Osteoblast (primary cell): ENCODE results near the gene CLEC9A. TPM values are rescaled to one million over a fixed set of nuclear protein-coding genes. Genes with fewer than 3 reads are reported as not detected.

ENCODE experiments used
- DNase-seq: peaks from one replicate; pipeline ENCODE4 v3.0.0; 2011; ENCODE audit warnings: low spot score, mixed read lengths; ENCODE audit not compliant: insufficient read length; ENCODE audit errors: missing footprints
- H2AFZ ChIP-seq: 2 replicates; pipeline ENCODE4 v1.6.0; 2011; ENCODE audit warnings: mild to moderate bottlenecking, low read length
- H3K27ac ChIP-seq: 2 replicates; pipeline ENCODE4 v1.5.1; 2011; ENCODE audit warnings: mild to moderate bottlenecking, low read depth, low read length, moderate library complexity
- H3K27me3 ChIP-seq: 2 replicates; pipeline ENCODE4 v1.6.0; 2012; ENCODE audit warnings: mild to moderate bottlenecking, control low read depth, inconsistent platforms, low read length, moderate library complexity; ENCODE audit not compliant: insufficient read depth
- H3K36me3 ChIP-seq: 2 replicates; pipeline ENCODE4 v1.5.1; 2011; ENCODE audit warnings: mild to moderate bottlenecking, low read length, control low read depth, moderate library complexity; ENCODE audit not compliant: insufficient read depth
- H3K4me1 ChIP-seq: 2 replicates; pipeline ENCODE4 v1.5.1; 2011; ENCODE audit warnings: mild to moderate bottlenecking, low read length, control low read depth, moderate library complexity; ENCODE audit not compliant: insufficient read depth
- H3K4me2 ChIP-seq: 2 replicates; pipeline ENCODE4 v1.6.0; 2011; ENCODE audit warnings: mild to moderate bottlenecking, low read length; ENCODE audit not compliant: insufficient read depth
- H3K4me3 ChIP-seq: fragments of 200-600 bp; sonication (generic); 3 replicates; pipeline ENCODE4 v1.5.1; 2012; ENCODE audit warnings: mild to moderate bottlenecking, low read length, inconsistent platforms; ENCODE audit not compliant: insufficient read depth
- H3K79me2 ChIP-seq: 2 replicates; pipeline ENCODE4 v1.6.0; 2012; ENCODE audit warnings: mild to moderate bottlenecking, low read length, control low read depth, inconsistent platforms; ENCODE audit not compliant: insufficient read depth
- H3K9me3 ChIP-seq: 2 replicates; pipeline ENCODE4 v1.5.1; 2011; ENCODE audit warnings: low read depth, low read length, control low read depth
- H4K20me1 ChIP-seq: 2 replicates; pipeline ENCODE4 v1.6.0; 2012; ENCODE audit warnings: mild to moderate bottlenecking, low read length, control low read depth; ENCODE audit not compliant: insufficient read depth
- CTCF ChIP-seq: IDR thresholded peaks from 2 replicates; pipeline ENCODE4 v1.5.1; 2011; ENCODE audit warnings: mild to moderate bottlenecking, low read depth, low read length, moderate library complexity; ENCODE audit errors: extremely low read depth
- total RNA-seq: library from RNA; depleted of rRNA; stranded (reverse); fragments of >200 nt; gene quantifications from 2 replicates; pipeline ENCODE4 v1.2.3, GENCODE V29; 2012

CLEC9A gene
- total RNA-seq, 1 donor = not detected

GRCh38 chr12:10086387-10086786 lies 55.9 kb downstream of the CLEC9A start:
- TF ChIP-seq CTCF = no peak
- no peaks in the 10 kb centered on the region for H3K36me3 ChIP-seq

GRCh38 chr12:10088031-10088430 lies 57.5 kb downstream of the CLEC9A start:
- Histone ChIP-seq H3K27me3 (no peaks in the 10 kb centered on the region), H3K4me1 (no peaks in the 10 kb centered on the region), H3K9me3 (no peaks in the 10 kb centered on the region), H3K27ac (no peak overlapping the region), H2AFZ (no peak overlapping the region), H3K36me3 (no peaks in the 10 kb centered on the region), H4K20me1 (no peaks in the 10 kb centered on the region), H3K4me3 (no peak overlapping the region), H3K79me2 (no peaks in the 10 kb centered on the region), H3K4me2 (no peak overlapping the region)
- no peak for TF ChIP-seq CTCF
- DNase-seq = no peak

More at GRCh38 chr12:10086387-10086786, 55.9 kb downstream of the CLEC9A start:
- no peak overlapping the region for H3K4me3 ChIP-seq
- H3K4me1 ChIP-seq = no peaks in the 10 kb centered on the region
- DNase-seq = no peak
- H3K9me3 ChIP-seq = no peaks in the 10 kb centered on the region
- H4K20me1 ChIP-seq = no peaks in the 10 kb centered on the region
- no peaks in the 10 kb centered on the region for H3K79me2 ChIP-seq
- H3K4me2 ChIP-seq = no peak overlapping the region
- H2AFZ ChIP-seq = no peak overlapping the region
- no peaks in the 10 kb centered on the region for H3K27me3 ChIP-seq
- H3K27ac ChIP-seq = no peak overlapping the region

GRCh38 chr12:10088955-10089900 lies 58.7 kb downstream of the CLEC9A start:
- Histone ChIP-seq H3K4me2 (no peak overlapping the region), H3K4me3 (no peak overlapping the region), H3K27ac (no peak overlapping the region), H3K36me3 (no peaks in the 10 kb centered on the region), H4K20me1 (no peaks in the 10 kb centered on the region), H3K27me3 (no peaks in the 10 kb centered on the region), H3K4me1 (no peaks in the 10 kb centered on the region), H3K9me3 (no peaks in the 10 kb centered on the region), H3K79me2 (no peaks in the 10 kb centered on the region), H2AFZ (no peak overlapping the region)
- TF ChIP-seq CTCF = no peak
- no peak for DNase-seq

- no peaks in the 10 kb centered on the region for H3K36me3 ChIP-seq
- no peak overlapping the region for H3K4me3 ChIP-seq
- no peak for DNase-seq
- no peaks in the 10 kb centered on the region for H3K79me2 ChIP-seq
- H3K27ac ChIP-seq = no peak overlapping the region
- no peaks in the 10 kb centered on the region for H4K20me1 ChIP-seq
- no peaks in the 10 kb centered on the region for H3K9me3 ChIP-seq
- no peak overlapping the region for H3K4me2 ChIP-seq
- H3K27me3 ChIP-seq = no peaks in the 10 kb centered on the region
- no peak overlapping the region for H2AFZ ChIP-seq
- H3K4me1 ChIP-seq = no peaks in the 10 kb centered on the region
- TF ChIP-seq CTCF = no peak
Observed at GRCh38 chr12:10094646-10095395, 64.3 kb downstream of the CLEC9A start.
